A549 treated with AZD9567 at 1 μM for 4 hours (cell line): ENCODE measurements around the gene NF2. TPM values are rescaled to one million over a fixed set of nuclear protein-coding genes. Genes with fewer than 3 reads are reported as not detected.

Experiments used
- total RNA-seq: library from RNA; stranded (reverse); fragments of 200-300 nt; extraction: Qiagen RNA extraction; gene quantifications from 5 replicates; pipeline ENCODE4 v1.2.3, GENCODE V29; 2022; ENCODE audit not compliant: insufficient read depth

The NF2 gene
- 10.2 to 14.5 TPM (median 11.8 TPM) in 5 replicates for total RNA-seq

DNA sequence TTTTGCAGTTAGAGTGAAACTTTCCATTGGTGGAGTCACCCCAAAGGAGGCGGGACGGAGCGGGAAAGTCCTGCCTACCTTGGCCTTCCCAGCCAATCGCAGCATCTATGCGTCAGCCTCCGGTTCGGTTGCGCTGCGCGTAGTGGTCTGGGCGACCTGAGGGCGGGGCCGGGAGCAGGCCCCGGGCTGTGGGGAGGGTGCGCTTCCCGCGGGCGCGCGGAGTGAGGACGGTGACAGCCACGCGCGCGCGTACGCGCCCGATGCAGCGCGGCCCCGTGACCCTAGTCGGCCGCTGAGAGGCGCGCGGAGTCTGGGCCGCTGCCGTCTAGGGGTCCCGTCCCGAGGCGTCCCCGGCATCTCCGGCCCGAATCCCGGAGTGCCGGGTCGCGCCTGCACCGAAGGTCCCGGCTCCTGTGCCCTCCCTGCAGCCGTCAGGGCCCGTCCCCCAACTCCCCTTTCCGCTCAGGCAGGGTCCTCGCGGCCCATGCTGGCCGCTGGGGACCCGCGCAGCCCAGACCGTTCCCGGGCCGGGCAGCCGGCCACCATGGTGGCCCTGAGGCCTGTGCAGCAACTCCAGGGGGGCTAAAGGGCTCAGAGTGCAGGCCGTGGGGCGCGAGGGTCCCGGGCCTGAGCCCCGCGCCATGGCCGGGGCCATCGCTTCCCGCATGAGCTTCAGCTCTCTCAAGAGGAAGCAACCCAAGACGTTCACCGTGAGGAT, at the start of gene NF2:
Gene NF2 (plus strand): TSS at position 276 of the 718 bp plus-strand sequence. CDS start 366 bp downstream, at position 642.

DNA sequence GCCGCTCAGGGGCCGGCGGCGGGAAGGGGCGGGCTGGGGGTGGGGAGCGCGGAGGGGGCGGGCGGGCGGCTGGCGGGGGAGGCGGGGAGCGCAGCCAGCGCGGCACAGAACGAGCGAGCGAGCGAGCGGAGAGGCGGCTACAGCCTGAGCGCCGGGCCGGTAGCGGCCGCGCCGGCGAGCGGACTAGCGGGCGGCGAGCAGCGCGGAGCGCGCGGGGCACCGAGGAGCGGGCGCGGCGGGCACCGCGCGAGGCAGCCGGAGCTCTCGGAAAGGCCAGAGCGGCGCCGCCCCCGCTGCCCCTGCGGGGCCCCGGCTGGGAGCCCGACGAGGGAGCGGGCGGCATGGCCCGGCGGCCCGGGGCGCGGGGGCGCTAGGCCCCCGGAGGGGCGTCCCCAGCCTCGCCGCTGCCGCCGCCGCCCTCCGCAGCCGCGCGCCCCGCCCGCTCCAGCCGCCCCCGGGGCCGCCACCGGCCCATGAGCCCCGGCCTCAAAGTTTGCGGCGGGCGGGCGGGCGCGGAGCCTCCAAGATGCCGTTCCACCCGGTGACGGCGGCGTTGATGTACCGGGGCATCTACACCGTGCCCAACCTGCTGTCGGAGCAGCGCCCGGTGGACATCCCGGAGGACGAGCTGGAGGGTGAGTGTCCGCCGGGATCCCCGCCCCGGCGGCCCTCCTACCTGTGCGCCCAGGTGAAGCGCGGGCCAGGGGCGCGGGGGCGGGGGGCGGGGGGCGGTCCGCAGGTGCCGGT, 116.6 kb downstream of the NF2 start, which contains the start of gene CABP7:
Gene CABP7 (plus strand): TSS at position 105 of the 747 bp plus-strand sequence. CDS start 422 bp downstream, at position 527.

Other genes with a start within 250 kb of the NF2 start
- 25.1 to 32.8 TPM (median 27.3 TPM) in 5 replicates for gene AP1B1, start 215.1 kb upstream of the NF2 start, total RNA-seq
- not detected in 5 replicates for gene RFPL1, start 165.1 kb upstream of the NF2 start, total RNA-seq
- gene NEFH, start 123.4 kb upstream of the NF2 start, total RNA-seq: 0.09 to 0.12 TPM (median 0.10 TPM) in 4 of 5 replicates, not detected in the other
- 28.5 to 40.0 TPM (median 30.4 TPM) in 5 replicates for gene THOC5, start 49.9 kb upstream of the NF2 start, total RNA-seq
- gene NIPSNAP1, start 22.5 kb upstream of the NF2 start, total RNA-seq: 58.4 to 63.5 TPM (median 63.3 TPM) in 5 replicates
- gene CABP7, start 116.4 kb downstream of the NF2 start, total RNA-seq: 0.13 to 0.22 TPM (median 0.20 TPM) in 4 of 5 replicates, not detected in the other
- gene ZMAT5, start 163.4 kb downstream of the NF2 start, total RNA-seq: 10.3 to 20.1 TPM (median 18.3 TPM) in 5 replicates
- gene UQCR10, start 163.7 kb downstream of the NF2 start, total RNA-seq: 88.9 to 120 TPM (median 114 TPM) in 5 replicates
- 26.3 to 33.7 TPM (median 29.0 TPM) in 5 replicates for gene ASCC2, start 234.6 kb downstream of the NF2 start, total RNA-seq